Left ventricle myocardium superior (tissue), 1 donor: ENCODE results near the gene SULT4A1. TPM values are rescaled to one million over a fixed set of nuclear protein-coding genes. Genes with fewer than 3 reads are reported as not detected.
A peak's percentile ranks its signal among the peaks of the same experiment; 100 is the strongest.

Source experiments
- ATAC-seq: fragments of 200-7000 bp; cut with Tn5 transposase; one replicate; pipeline ENCODE4 v1.9.1; 2020; ENCODE audit warnings: mild to moderate bottlenecking, moderate library complexity
- DNase-seq: peaks from one replicate; pipeline ENCODE4 v3.0.0-alpha.2; 2020
- intact Hi-C: fragments of 100-400 bp; cut with micrococcal nuclease; formaldehyde crosslinking; loops from one replicate; pipeline ENCODE4 v1.11.0; 2022
- total RNA-seq: library from RNA; stranded (reverse); fragmentation: NEBNext Ultra II Directional; extraction: Animal tissue kit (Norgen Biotek cat#: 25700); gene quantifications from one replicate; pipeline ENCODE4 v1.2.1, GENCODE V29; 2021
- donor health status: DM: no; HTN: yes; CAD: no; lungs with severe emphysema.

Gene SULT4A1
- total RNA-seq, 1 donor from 2014 or later = 0.45 TPM

DNA sequence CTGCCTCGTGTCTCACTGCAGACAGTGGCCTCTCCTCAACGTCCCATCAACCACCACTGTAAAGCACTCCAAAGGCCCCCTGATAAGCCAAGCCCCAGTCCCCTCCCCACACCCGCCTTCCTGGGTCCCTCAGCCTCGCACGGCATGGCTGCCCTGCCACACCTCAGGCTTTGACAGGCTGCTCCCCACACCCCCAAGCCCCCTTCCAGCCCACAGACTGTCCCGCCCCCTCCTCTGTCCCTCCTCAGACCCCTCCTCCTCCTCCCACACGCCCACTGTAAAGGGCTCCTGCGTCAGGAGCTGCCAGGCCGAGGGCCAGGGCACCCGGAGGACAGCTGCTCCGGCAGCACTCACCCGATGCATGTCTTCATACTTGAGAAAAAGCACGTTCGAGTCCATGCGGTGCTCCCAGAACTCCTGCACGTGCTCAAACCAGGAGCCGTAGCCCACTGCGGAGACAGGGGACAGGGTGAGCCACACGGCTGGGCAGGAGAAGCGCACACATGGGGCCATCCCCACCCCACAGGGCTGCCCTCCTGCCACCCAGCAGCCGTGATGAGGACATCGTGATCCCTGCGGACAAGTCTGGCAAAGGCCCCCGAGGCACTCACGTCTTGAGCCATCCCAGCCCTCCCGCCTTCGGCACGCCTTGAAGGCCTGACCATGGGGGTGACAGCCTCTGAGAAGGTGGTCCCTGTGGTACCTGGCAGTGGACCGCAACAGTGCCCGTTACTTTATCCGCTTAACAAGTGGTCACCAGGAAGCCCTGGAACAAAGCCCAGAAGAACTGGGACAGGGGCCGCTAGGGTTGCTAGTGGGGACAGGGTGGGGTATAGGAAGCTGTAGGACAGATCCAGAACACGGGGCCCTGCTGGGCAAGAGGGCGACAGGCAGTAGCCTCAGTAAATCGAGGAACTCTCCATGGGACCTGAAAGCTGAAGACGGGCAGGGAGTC, 28.8 kb downstream of the SULT4A1 start:
- ATAC-seq (no peak), DNase-seq (peak; percentile 54)
- intact Hi-C loops = no loop called here

DNA sequence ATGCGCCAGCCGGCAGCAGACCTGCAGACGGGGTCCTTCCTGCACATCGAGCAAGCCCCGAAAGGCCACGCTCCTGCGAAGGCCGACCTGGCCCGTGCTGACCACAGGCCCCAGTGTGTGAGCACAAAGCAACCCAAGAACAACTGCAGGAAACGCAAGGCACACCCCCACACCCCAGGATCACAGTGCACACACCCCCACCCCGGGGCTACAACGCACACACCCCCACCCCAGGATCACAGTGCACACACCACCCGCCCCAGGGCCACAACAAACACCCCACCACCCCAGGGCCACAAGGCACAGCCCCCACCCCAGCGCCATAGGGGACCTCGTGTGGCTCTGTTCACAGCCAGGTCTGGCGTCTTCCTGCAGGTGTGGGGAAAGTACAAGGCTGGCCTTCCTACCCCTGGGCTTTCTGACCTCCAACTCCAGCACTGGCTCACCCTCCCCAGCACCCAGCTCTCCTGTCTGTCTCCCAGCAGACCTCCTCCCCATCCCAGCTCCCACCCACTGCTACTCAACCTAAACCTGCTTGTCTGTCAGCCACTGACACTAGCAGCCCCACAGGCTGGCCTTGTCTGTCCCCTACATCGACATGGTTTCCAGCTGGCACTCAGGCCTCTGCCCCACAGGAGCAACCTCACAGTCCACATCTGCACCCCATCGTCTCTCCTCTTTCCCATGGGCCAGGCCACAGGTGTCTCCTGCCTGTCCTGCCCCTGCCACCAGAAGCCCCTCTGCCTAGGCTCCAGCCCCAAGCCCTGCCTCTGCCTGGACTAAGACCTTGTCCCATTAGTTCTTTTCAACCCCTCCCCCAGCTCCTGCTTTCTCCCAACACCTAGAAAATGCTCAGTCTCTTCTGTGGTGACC, 29.7 kb downstream of the SULT4A1 start:
- DNase-seq (no peak), ATAC-seq (no peak)
- intact Hi-C loops = no loop called here

DNA sequence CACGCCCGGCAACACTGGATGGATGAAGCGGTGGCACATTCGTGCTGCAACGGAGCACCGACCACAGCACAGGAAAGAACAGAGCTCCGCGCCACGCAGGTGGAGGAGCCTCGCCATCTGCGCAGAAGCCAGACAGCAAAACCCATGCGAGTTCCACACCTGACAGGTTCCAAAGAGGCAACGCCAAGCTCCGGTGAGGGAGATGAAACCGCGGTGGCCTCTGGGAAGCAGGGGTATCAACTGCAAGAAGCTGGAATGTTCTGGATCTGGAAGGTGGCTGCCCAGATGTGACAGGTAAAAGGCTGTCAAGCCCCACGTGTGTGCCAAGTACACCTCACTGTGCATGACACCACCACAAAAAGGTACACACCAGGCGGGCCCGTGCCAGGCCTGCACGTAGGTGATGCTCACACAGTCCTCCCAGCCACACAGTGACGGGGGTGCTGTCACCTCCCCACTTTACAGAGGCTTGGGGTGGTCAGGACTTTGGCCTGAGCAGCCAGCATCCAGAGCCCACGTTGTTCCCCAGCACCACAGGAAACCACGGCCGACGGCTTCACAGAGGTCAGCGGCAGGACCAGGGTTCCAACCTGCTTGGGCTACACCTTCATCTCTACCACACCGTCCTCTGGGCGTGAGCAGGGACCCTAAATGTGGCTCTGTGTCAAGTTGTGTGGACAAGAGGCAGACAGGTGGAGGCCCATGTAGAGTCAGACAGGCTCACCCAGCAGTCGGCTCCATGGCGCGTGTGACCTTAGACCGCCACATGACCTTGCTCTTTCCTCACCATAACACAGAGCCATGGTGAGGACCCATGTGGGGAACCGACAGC, 30.5 kb downstream of the SULT4A1 start:
- no peak for ATAC-seq
- DNase-seq = no peak
- intact Hi-C loops = no loop called here

DNA sequence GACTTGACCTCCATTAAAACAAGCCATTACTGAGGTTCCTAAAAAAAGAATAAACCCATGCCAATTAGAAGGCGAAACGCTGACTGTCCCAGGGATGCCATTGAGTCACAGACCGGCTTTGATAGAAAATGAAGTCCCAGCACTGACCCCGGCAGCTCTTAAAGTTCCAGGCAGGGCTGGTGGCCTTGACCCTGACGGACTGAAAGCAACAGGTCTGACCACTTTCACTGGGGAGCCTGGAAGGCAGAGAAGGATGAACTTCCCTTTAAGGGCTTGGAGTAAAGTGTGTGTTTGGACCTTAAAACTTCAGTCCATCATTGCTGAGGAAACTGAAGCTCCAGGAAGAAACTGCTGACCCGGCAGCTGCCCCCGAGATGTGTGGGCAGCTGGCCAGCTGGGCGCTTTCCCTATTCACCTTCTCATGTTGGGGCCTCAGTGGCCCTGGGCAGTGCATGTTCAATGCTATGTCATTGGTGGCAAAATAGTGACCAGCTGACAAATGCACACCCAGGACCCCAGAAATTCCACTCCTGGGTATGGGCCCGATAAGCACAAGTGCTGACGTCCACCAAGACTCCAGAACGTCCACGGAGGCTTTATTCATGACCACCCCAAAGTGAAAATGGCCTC, 31.3 kb downstream of the SULT4A1 start:
- intact Hi-C loops = no loop called here
- DNase-seq (no peak), ATAC-seq (no peak)

DNA sequence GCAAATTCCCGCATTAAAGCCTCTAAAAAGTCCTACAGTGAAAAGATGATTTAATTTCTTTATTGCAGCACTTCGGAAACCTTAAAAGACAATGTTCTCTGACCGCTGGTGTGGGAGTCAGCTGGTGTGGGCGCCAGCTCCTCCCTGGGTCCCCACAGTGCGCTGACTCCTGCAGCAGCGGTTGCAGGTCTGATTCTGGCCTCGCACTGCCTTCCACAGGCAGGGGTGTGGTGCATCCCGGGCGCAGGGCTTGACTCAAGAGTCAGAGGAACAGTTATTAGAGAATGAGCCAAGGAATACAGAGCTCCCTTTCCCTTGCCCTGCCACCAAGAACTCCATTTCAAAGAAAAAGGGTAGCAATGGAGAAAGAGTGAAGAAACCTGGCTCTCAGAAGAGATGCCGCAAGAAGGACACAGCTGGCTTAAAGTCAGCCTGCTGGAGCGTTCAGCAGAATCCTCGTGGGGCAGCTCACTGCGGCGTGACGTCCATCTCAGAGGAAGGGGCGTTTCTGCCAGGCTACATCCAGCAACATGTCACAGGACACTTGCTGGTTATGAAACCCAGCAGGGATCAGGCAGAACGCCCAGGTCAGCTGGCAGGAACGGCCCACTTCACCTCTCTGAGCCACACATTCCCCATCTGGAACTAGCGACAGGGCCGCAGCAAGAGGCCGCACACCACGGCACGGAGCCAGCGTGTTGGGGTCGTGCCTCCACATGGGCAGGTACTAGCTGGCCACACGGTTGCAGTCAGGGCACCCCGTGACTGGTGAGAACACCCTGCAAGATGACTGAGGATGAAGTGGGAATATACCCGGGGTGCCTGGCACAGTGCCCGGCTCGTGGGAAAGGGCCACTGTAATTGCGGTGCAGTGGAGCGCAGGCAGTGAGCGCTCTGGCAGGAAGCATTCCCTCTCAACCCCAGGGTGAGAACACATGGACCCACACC, 32.1 kb downstream of the SULT4A1 start:
- ATAC-seq (peak; percentile 84), DNase-seq (peak; percentile 91)
- intact Hi-C loops = no loop called here

DNA sequence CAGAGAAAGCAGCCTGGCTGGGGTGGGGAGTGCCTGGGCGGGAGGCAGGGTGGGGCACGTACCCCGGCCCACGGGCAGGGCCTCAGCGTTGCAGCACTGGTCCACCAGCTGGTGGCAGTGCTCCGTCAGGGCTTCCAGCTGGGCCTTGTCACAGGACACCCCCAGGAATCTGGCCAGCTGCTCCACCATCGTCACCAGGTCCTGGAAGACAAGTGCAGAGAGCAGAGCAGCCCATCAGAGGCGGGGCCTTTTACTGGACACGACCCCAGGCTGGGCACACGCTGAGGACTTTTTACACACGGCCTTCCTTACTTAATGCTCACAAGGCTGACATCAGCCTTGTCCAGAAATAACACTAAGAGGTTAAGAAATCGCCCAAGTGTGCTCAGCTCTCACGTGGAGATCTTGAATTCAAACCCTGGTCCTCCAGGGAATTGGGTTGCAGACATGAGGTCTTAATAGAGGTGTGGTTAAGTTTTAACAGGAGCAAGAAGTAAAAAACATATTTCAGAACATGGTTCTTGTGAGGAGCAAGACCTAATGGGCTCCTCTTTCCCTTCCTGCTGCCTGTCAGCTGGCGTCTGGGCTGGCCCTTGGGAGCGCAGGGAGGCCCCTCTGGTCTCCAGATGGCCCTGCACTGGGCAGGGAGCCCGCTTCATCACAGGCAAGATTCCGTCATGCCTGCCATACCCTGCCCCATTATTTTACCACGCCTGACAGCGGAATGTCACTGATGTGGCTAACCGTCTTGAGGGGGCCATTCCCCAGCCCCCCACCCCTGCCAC, 33.1 kb downstream of the SULT4A1 start:
- peak; percentile 90 for DNase-seq
- ATAC-seq = peak; percentile 75
- intact Hi-C loops = no loop called here

DNA sequence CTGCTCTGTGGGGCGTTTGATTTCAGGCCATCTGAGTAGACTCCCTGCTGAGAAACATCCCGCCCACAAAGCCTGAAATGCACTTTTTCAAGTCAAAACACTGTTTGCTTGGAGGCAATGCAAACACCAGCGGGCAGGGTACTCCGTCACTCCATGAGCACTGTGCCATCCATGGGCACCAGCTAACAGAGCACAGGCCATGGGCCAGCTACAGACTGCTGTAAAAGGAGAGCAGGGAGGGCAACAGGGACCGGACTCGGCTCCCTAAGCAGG, 33.7 kb downstream of the SULT4A1 start:
- DNase-seq (no peak), ATAC-seq (no peak)
- intact Hi-C loops = no loop called here

DNA sequence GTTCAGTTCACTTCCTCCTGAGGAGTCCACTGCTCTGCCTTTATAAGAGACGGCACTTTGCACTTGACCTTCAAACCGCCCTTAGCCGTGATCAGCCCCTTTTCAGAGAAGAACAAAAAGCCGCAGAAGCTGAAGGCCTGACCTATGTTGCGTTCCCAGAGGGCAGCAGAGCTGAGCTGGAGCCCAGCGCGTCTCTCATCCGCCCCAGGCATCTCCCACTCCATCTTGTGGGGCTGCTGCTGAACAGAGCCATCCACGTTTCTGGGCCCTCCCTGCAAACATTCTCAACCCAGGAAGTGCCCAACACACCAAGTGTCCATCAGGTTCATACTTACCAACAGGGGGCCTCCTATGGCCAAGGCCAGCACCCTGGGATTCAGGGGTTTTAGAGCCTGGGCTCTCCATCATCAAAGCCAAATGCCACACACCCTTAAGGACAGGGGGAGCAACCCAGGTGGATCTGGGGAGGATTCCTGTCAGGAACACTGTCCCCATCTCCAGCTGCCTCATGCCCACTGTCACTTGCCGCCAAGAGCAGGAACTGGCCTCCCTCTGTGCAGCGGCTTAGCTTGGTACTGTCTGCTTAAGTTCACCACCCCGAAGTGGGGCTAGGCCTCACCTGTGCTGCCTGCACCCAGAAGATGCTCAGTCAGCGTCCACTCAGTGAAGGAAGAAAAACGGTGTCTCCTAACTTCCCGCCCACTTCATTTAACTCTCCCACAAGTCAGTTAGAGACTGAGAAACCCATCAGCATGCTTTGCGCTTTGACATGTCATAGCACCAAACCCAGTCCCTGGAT, 34.2 kb downstream of the SULT4A1 start:
- intact Hi-C loops = no loop called here
- no peak for ATAC-seq
- DNase-seq = no peak

DNA sequence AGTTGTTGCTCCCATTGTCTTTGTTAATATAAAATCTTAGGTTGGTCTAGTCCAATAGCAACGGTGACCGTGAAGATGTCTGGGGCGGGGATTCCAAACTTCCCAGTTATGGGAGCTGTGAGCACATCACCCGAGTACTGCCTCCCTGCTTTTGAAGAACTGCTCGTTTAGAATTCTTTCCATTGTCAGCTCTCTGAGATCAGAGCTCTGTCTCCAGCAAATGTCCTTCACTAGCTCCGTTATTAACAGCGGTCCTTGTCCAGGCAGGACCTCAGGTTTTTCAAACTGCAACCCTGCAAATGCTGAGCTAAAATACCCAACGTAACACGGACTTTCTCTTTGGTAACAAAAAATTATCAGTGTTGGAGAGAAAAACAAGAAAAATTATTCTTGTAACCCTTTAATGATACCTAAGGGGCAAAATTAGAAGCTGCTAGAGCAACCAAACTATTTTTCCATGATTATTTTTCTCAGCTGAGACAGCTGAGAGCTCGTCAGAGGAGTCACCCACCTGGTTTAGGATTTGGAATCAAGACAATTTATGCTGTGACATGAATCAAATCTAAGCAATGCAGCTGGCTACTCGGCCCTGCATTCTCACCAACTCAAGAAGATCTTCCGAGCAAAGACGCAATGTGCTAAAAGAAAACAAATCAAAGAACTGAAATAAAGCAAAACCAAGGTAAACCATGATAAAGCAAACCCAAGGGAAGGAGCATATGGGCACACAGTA, 35.1 kb downstream of the SULT4A1 start:
- DNase-seq = no peak
- intact Hi-C loops = no loop called here
- no peak for ATAC-seq

DNA sequence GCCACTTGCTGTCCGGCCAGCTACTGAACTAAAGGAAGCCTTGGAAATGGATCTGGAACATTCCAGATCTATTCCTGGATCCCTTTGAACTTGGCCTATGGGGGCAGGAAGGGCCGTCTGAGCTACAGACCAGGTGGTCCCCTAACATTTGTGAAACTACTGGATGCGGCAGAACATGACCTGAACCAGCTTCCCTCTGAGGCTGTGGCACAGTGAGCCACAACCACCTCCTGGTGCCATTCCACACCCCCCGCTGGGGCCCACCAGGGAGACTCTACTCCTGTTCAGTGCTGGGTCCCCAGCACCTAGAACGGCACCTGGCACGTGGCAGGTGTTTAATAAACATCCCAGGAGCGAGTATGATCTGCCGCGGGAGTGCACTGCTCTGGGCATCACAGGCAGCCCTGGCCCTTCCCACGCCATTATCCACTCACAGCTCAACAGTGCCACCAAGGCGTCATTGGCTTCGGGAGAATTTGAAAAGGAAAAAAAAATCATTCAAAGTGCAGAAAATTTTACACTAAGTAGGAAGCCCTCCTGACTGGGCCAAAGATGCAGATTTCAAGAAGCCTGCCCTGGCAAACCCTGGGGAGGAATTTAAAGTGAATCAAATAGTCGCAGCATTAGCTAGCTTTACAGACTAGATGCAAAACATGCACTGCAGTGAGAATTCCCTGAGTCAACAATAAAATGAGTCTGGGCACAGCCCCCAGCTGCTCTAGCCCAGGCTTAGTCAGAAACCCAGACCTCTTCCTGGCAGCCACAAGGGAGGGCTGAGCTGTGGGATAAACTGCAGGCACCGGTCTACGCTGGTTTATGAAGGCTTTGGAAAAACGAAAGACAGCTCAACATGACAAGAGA, 35.9 kb downstream of the SULT4A1 start:
- no peak for DNase-seq
- intact Hi-C loops = no loop called here
- no peak for ATAC-seq

DNA sequence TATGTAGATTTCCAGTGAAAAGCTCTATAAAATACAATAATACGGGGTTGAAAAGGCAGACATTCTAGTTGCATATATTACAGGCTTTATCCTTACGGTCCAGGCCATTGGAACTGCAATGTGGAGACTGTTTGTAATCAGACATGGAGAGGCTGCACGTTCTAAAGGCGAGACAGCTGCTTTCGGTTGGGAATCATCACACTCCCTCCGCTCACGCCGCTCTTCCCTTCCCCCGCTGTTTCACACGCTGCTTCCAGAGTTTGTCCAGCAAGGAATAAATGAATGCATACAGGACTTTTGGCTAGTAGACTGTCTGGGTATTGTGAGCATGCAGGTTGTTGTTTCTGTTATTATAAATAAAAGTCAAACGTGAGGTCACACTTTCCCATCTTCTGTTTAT, 36.7 kb downstream of the SULT4A1 start:
- DNase-seq = no peak
- no peak for ATAC-seq
- intact Hi-C loops = no loop called here

DNA sequence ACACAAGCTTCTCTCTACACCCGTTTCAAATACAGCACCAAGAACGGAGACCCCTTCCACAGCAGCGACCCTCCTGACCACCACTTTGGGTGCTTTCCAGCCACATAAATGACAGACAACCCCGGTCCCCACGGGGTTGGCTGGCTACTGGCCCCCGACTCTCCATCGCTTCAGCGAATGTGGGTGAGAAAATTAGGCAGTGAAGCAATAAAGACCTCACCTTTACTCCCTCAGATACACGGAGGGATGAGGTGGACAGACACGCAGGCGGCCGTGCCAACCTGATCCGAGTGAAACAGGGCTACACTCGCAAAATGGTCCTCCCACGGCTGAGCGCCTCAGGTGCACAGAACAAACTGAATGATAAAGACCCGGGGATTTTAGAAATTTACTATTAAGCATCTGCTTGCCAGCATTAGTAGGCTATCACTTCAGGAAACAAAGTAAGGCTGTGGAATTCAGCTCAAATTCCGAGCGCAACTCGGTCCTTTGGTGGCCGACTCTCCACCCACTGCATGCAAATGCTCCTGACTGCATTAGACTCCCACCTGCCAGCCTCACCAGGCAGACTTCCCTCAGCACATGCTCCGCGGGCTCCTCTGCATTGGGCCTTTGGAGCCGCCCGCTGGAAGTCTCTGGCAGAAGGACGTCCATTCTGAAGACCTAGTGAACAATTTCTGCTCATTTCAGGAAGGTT, 37.4 kb downstream of the SULT4A1 start:
- intact Hi-C loops = no loop called here
- ATAC-seq (no peak), DNase-seq (no peak)

DNA sequence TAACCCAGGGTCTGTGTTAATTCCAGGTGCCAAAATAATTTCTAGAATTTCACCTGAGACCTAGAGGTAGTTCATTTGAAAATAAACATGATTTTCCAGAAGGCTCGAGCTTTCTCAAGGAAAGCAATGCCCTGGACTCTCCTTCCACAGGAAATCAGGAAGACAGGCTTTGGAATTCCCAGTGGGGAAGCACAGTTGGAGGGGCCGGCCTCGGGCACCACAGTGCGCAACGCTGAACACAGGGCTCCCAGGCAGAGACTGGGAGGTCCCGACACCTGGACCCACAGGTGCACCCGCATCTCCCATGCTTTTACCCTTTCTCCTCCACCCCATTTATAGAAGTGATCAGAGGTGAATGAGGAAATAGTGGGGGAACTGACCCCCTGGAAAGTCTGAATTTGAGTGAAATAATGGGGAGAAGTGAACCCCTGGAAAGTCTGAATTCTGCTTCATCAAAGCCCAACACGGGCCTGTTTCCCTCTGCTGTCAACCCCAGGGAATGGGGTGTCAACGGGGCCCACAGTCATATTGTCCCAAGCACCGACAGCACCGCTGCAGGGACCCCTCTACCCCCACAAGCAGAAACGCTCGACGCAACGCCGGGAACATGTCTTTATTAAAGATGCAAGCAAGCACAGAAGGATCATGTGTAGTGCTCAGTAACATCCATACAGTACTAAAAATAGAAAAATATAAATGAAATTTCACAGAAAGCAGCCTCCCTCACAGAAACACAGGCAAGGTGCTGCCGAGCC, 38.2 kb downstream of the SULT4A1 start:
- intact Hi-C loops = no loop called here
- DNase-seq = no peak
- no peak for ATAC-seq
